Suprapubic skin (tissue), 4 donors: ENCODE data around the gene LMBR1. TPM values are rescaled to one million over a fixed set of nuclear protein-coding genes. Genes with fewer than 3 reads are reported as not detected.

Source experiments
- DNase-seq, 2 donors: peaks; one replicate each; pipeline ENCODE4 v3.0.0-alpha.2; 2019; ENCODE audit warnings: low spot score in 2 of 2
- H3K27ac ChIP-seq: fragments of 200-600 bp; sonication (generic); one replicate; pipeline ENCODE4 v1.5.1; 2019
- H3K27me3 ChIP-seq: fragments of 200-600 bp; sonication (generic); one replicate; pipeline ENCODE4 v1.5.1; 2019
- H3K36me3 ChIP-seq: fragments of 200-600 bp; sonication (generic); one replicate; pipeline ENCODE4 v1.5.1; 2019
- H3K4me1 ChIP-seq: fragments of 200-600 bp; sonication (generic); one replicate; pipeline ENCODE4 v1.5.1; 2019
- H3K4me3 ChIP-seq: fragments of 200-600 bp; sonication (generic); one replicate; pipeline ENCODE4 v1.5.1; 2019; ENCODE audit warnings: mild to moderate bottlenecking
- H3K9me3 ChIP-seq: fragments of 200-600 bp; sonication (generic); one replicate; pipeline ENCODE4 v1.5.1; 2019
- EP300 ChIP-seq: sonication (generic); formaldehyde crosslinking; IDR thresholded peaks from one replicate; pipeline ENCODE4 v1.6.1; 2017; ENCODE audit warnings: antibody characterized with exemption
- POLR2A ChIP-seq, 2 donors: fragments of 450-650 bp; IDR thresholded peaks; one replicate each; pipeline ENCODE4 v1.6.1; 2017; ENCODE audit warnings: antibody characterized with exemption in 2 of 2, mild to moderate bottlenecking in 2 of 2, moderate library complexity in 2 of 2
- POLR2AphosphoS5 ChIP-seq, 3 donors: sonication (generic); formaldehyde crosslinking; IDR thresholded peaks; one replicate each; pipeline ENCODE4 v1.6.1; 2017; ENCODE audit warnings: antibody characterized with exemption in 3 of 3
- WGBS: methylation state at CpG from one replicate; pipeline ENCODE4 v1.1.5; 2018; 5-methylcytosine and 5-hydroxymethylcytosine counted together
- total RNA-seq, 4 donors: library from RNA; depleted of rRNA; stranded (reverse); fragments of >200 nt; gene quantifications; one replicate each; pipeline ENCODE4 v1.1.0, GENCODE V29; 2016
- TF ChIP-seq, protein P1 (sequence below), 2 donors: fragments of 200-600 bp in 1 of 2; fragments of 450-650 bp in 1 of 2; sonication (generic) in 1 of 2; IDR thresholded peaks; one replicate each; pipeline ENCODE4 v1.5.1; 2016 to 2019; ENCODE audit warnings: antibody characterized with exemption in 2 of 2, mild to moderate bottlenecking in 1 of 2, moderate library complexity in 1 of 2

The LMBR1 gene
- total RNA-seq, 4 donors from 2014 or later = 48.7 to 104 (median 59.1) TPM

DNA sequence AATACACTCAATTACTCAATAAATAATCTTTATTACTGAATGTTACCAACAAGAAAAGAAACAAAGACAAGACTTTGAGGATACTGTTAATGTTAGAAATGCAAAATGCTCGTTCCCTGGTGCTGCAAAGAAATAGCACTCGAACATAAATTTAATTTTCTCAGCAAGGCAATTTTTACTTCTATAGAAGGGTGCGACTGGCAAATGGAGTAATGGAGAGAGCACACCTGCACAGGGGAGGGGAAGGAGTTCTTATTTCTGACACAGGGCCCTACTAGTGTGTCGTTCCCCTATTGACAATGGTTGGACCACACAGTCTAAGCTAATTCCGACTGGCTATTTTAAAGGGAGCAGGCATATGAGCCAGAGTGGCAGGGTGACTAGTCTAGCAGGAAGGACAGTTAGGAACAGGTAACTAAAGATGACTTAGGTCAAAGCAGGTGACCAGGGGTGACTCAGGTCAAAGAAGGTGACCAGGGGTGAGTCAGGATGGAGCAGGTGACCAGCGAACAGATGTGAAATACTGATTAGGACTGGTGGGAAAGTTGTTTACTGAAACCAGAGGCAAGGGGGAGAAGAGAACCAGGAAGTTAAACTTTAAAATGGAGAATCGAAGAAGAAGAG, 133.3 kb downstream of the LMBR1 start:
- no peaks in the 10 kb centered on the region for H3K9me3 ChIP-seq
- 95% methylated on average over 7 of the region's 7 CpGs for WGBS
- no peaks in the 10 kb centered on the region for H3K27me3 ChIP-seq
- H3K4me1 ChIP-seq = no peaks in the 10 kb centered on the region
- H3K27ac ChIP-seq = no peak overlapping the region
- TF ChIP-seq POLR2A (IDR thresholded peaks at IDR 0.05) (no peak), POLR2AphosphoS5 (IDR thresholded peaks at IDR 0.05) (no peak), EP300 (no peak)
- TF ChIP-seq, protein P1, sequence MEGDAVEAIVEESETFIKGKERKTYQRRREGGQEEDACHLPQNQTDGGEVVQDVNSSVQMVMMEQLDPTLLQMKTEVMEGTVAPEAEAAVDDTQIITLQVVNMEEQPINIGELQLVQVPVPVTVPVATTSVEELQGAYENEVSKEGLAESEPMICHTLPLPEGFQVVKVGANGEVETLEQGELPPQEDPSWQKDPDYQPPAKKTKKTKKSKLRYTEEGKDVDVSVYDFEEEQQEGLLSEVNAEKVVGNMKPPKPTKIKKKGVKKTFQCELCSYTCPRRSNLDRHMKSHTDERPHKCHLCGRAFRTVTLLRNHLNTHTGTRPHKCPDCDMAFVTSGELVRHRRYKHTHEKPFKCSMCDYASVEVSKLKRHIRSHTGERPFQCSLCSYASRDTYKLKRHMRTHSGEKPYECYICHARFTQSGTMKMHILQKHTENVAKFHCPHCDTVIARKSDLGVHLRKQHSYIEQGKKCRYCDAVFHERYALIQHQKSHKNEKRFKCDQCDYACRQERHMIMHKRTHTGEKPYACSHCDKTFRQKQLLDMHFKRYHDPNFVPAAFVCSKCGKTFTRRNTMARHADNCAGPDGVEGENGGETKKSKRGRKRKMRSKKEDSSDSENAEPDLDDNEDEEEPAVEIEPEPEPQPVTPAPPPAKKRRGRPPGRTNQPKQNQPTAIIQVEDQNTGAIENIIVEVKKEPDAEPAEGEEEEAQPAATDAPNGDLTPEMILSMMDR (IDR thresholded peaks at IDR 0.05) = no peak
- H3K36me3 ChIP-seq = peaks cover 22% of the 10 kb centered on the region
- H3K4me3 ChIP-seq = no peak overlapping the region
- no peak for DNase-seq

DNA sequence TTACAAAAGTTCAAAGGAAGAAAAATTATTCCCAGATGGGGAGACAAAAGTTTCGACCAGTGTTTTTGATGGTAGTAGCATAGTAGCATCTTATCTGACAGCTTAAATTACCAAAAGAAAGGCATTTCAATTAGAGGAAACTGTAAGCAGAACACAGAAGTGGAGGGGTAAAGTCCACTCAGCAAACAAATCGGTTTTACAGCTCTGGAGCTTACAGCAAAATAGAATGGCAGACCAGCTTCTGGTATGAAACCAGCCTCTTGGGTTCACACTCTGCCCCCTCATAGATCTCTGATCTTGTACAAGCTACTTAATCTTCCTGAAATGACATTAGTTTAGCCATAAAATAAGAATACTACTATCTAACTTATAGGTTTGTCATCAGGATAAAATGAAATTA, 133.8 kb downstream of the LMBR1 start:
- 88% methylated on average over 2 of the region's 2 CpGs for WGBS

DNA sequence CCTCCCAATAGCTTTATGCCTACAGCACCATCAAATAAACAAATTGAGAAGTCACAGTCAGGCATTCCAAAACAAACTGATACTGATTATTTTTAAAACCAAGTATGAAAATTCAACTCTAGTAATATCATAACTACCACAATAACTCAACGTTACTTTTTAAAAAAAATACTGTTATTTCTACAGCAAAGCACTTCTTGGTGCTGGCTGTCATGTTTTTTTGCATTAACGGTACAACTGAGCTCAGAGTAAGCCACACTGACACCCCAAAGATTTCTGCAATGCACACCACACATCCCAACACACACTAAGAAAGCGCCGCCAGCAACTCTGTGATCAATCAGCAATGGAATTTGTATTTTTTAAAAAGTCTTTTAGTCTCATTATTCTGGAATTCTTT, 138.8 kb downstream of the LMBR1 start:
- Histone ChIP-seq H3K36me3 (peaks cover 19% of the 10 kb centered on the region), H3K4me1 (no peaks in the 10 kb centered on the region), H3K27ac (no peak overlapping the region), H3K27me3 (no peaks in the 10 kb centered on the region), H3K9me3 (no peaks in the 10 kb centered on the region), H3K4me3 (no peak overlapping the region)
- 83% methylated on average over 4 of the region's 4 CpGs for WGBS
- no peak for DNase-seq
- TF ChIP-seq POLR2AphosphoS5 (IDR thresholded peaks at IDR 0.05) (no peak), EP300 (no peak), POLR2A (IDR thresholded peaks at IDR 0.05) (no peak)

More for the DNA sequence above, 133.8 kb downstream of the LMBR1 start:
- Histone ChIP-seq H3K4me1 (no peaks in the 10 kb centered on the region), H3K27ac (no peak overlapping the region), H3K4me3 (no peak overlapping the region), H3K36me3 (peaks cover 22% of the 10 kb centered on the region), H3K27me3 (no peaks in the 10 kb centered on the region), H3K9me3 (no peaks in the 10 kb centered on the region)
- TF ChIP-seq POLR2A (IDR thresholded peaks at IDR 0.05) (no peak), EP300 (no peak), POLR2AphosphoS5 (IDR thresholded peaks at IDR 0.05) (no peak)
- TF ChIP-seq, protein P1 (IDR thresholded peaks at IDR 0.05) = no peak
- DNase-seq = no peak

DNA sequence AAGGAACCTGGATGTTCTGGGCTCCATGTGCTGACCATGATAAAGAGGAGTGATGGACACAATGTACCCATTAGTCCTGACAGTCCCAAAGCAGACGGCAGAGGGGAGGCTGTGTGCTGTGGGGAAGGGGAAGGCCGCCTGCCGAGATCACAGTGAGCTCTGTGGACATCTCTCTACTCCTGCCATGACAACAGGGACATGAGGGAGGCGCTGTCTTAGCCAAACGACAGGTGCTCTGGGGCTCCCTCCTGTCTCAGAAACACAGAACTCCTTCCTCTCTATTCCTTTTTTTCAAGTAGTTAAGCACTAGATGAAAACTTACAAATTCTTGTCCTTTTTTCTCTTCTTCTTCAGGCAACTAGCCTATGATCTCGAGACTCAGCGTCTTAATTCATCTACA, 139.4 kb downstream of the LMBR1 start:
- no peak for DNase-seq
- H3K9me3 ChIP-seq = no peaks in the 10 kb centered on the region
- WGBS = 92% methylated on average over 7 of the region's 7 CpGs
- TF ChIP-seq POLR2AphosphoS5 (IDR thresholded peaks at IDR 0.05) (no peak), EP300 (no peak), POLR2A (IDR thresholded peaks at IDR 0.05) (no peak)
- TF ChIP-seq, protein P1 (IDR thresholded peaks at IDR 0.05) = no peak
- H3K4me3 ChIP-seq = no peak overlapping the region
- peaks cover 19% of the 10 kb centered on the region for H3K36me3 ChIP-seq
- no peaks in the 10 kb centered on the region for H3K4me1 ChIP-seq
- no peaks in the 10 kb centered on the region for H3K27me3 ChIP-seq
- H3K27ac ChIP-seq = no peak overlapping the region

DNA sequence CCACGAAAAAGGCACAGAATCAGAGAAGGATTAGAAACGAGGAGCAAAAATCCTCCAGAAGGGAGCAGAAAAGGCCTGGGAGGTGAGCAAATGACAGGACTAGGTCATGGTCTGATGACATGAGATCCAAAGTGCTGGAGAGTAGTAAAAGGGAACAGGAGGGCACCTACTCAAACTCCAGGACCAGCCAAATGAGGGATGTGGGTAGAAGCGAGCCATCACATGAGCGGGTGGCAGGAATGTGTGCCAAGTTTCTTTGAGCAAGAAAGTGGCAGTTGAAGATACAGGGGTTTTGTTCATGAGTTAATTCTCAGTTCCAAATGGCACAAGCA, 139.8 kb downstream of the LMBR1 start:
- H3K27ac ChIP-seq = no peak overlapping the region
- no peaks in the 10 kb centered on the region for H3K4me1 ChIP-seq
- no peak for DNase-seq
- no peak overlapping the region for H3K4me3 ChIP-seq
- TF ChIP-seq POLR2A (IDR thresholded peaks at IDR 0.05) (no peak), EP300 (no peak), POLR2AphosphoS5 (IDR thresholded peaks at IDR 0.05) (no peak)
- TF ChIP-seq, protein P1 (IDR thresholded peaks at IDR 0.05) = no peak
- 89% methylated on average over 4 of the region's 4 CpGs for WGBS
- H3K27me3 ChIP-seq = no peaks in the 10 kb centered on the region
- H3K36me3 ChIP-seq = peaks cover 16% of the 10 kb centered on the region
- no peaks in the 10 kb centered on the region for H3K9me3 ChIP-seq
